HG03378 (cell line): ENCODE measurements around the gene CDC42BPG.

Source experiments
- ATAC-seq: cut with Tn5 transposase; IDR thresholded peaks from one replicate; pipeline ENCODE4 v1.9.1; 2021; ENCODE audit warnings: mild to moderate bottlenecking, moderate library complexity; ENCODE audit not compliant: unreplicated experiment

CDC42BPG gene

DNA sequence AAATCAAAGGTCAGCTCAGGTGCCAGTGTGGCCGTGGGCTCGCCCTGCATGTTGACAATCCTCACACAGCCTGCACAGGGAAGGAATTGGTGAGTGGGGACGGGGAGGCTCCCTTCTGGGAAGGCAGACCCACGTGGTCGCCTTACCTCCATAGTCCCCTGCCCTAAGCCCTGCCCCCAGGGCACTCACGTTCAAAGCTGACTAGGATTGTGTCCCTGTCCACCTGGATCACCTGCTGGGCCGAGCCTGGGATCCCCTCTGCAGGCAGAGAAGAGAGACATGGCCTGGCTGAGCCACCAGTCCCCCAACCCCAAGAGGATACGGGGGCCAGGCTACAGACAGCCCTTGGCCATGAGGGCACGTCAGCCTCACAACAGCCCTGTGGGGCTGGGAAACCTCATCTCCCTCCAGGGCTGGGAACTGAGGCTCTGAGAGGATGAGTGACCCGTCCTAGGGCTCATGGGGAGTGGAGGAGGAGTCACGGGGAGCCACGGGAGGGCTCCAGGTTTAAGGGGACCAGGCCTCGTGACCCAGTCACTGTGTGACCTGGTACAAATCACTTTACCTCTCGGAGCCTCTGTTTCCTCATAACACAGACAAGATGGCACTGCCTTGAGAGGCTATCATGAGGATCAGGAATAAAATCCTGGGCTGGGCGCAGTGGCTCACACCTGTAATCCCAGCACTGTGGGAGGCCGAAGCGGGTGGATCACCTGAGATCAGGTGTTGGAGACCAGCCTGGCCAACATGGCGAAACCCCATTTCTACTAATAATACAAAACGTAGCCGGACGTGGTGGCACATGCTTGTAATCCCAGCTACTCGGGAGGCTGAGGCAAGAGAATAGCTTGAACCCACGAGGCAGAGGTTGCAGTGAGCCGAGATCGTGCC lies 54.0 kb downstream of the CDC42BPG start:
- ATAC-seq = no peak

DNA sequence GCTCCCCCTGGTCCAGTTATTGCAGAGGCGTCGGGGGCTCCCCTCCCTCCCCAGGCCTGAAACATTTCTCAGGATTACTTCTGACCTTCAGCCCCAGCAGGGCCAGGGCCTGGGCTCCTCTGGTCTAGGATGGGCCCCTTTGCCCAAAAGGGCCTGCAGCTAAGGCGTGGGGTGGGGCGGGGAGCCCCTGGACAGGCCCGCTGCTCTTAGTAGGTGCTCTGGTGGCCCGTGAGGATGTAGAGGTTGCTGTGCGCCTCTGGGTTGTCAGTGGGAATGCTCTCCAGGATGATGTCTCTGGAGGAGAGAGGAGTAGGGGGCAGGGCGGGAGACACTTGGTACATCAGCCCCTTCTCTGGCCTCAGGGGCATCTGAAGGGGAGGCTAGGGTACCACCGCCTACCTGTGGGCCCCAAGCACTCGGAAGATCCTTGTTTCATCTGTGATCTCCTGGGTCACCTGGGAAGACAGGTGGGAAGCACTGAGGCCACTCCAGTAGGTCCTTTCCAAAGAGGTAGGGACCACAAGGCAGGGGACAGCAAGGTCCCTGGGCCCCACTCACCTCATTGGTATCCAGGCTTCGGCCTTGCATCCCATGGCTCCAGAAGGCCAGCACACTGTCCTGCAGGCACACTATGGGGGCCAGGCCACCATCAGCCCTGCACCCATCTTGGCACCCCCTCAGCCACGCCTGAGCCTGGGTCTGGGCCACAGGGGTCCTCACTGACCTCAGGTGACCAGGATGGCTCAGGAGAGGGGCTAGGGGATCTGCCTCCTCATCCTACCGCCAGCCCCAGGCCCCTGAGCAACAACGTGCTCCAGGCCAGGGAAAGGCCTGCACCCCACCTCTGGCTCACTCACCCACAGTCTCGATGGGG lies 54.9 kb downstream of the CDC42BPG start:
- ATAC-seq = no peak

DNA sequence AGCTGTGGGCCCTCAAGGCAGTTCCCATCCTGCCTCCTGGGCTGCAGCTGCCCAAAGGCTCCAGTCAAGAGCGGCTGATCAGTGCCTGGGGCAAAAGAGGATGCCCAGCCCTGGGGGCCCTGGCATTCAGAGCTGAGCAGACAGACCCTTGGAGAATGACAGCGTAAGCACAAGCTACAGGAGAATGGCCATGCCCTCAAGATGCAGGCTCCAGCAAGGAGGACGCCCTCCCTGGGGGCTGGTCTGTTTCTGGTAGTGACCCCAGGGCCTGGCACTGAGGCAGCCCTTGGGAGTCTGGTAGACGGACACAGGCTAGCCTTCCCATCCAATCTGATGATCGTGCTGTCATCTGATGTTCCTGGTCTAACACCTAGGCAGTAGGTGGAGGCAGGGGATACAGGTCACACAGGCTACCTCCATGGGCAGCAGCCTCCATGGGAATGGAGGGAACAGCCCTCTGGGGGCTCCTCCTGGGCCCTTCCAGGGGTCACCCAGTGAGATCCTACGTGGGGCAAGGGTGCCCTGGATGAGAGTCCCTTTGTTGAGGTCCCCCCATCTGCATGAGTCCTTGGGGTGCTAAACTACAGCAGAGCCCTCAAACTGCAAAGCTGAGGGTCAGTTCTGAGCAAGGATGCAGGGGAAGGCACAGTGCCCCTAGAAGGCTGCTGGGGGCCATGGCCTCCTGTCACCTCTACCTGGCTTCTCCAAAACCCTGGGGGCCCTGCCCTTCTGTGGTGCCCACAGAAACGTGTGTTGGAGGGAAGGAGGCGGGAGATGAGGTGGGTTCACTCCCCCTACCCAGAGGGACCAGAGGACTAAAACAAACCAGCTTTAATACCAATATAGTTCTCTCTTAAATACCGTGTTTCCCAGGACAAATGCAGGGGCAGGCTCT lies 55.9 kb downstream of the CDC42BPG start:
- no peak for ATAC-seq

DNA sequence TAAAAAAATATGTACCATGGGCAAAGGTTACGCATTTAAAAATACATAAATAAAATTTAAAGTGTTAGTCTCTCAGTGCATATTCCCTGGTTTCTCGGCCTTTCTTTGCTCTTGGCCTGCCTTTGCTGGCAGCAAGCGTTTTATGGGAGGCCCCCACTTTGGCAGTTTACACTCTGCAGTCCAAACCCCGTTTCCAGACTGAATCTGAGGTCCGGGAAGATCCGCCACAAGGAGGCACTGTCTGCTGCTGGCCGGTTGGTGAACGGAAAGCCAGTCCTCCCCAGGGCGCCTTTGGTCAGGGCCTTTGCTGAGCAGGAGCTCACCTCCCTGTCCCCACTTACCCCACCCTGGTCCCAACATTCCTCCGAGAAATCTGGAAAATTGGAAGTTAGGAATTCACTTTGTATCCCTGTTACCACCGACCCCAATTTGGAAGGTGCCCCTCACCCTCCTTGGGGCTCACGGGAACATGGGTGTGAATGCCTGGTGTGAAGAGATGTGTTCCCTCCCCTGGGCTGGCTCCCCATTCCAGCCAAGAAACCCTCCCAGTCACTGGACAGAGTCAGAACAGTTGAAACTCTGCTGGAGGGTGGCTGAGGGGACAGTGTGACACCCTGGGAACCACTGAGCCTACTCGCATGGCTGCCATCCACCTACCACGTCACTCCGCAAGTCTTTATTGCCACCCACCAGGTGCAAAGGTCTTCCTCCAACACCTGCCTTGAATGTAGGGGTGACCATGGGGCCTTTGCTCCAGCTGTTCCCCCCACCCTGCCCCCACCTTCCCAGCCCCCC lies 56.7 kb downstream of the CDC42BPG start:
- no peak for ATAC-seq

DNA sequence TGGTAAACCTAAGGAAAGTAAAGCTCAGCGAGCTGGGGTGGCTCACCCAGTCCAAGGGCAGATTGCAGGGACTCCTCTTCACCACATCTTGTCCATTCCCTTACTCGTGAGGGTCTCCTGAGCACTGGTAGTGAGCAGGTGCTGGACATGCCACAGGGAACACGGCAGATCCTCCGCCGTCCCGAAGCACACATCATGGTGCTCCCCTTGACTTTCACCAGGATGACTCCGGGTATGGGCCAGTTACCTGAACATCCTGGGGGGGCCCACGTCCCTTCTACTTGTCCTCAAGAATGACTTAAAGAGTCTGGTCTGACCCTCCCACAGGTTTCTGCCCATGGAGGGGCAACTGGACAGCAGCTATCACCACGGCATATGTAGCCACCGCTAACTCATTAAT lies 58.1 kb downstream of the CDC42BPG start:
- no peak for ATAC-seq

DNA sequence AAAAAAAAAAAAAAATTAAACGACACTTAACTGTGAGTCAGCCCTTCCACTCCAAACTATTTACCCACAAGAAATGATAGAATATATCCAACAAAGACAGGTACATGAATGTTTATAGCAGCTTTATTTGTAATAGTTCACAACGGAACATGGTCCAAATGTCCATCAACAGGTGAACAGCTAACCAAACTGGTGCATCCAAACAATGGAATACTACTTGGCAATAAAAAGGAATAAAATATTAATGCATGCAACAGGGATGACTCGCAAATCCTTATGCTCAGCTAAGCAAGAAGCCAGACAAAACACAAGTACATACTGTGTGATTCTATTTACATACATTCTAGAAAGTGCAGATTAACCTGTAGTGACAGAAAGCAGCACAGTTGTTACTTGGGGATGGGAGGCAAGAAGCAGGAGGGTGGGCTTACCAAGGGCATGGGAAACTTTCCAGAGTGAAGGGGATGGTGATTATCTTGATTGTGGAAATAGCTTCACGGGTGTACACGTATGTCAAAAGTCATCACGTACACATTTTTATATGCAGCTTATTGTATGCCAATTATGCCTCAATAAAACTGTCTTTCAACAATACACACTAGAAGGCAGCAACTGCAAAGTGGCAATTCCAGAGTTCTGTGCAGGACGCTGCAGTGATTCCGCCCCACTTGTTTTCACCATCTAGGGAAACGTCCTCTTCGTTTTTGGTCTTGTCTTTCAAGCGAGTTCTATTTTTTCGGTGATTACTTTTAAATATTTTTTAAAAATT lies 59.5 kb downstream of the CDC42BPG start:
- ATAC-seq = no peak

DNA sequence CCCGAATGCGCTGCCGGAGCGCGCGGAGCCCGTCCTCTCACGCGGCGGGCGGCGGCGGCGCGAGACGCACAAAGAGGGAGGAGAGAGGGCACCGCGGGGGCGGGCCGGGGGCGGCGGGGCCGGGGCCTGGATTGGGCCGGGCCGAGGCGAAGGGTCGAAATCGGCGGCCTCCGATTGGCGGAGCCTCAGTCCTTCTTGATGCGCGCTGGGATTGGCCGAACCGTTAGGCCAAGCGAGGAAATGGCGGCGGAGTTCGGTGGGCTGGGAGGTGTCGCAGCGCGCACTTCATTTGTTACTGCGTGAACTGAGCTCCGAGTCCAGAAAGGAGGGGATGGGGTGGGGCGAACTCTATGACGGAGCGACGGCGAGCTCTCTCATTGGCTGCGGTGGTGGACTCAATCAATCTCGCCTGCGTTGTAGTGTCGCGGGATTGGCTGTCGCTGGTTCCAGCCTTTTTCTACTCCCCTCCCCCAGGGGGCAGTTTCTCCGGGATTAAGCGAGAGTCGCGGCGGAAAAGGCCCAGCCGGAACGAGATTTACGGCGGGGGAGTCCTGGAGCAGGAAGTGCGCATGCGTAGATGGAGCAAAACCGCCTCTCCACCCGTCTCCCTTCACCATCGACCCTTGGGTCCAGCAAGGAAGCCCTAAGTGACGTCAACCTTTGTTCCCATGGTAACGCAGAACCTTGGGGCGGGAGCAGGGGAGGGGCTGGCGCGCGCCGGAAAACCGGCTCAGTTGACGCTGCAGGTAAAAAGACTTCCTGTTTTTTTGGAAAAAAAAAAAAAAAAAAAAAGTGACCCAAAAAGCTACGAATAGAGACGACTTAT lies 65.8 kb downstream of the CDC42BPG start, which contains the start of gene SF1:
Gene SF1 (minus strand): TSS at position 70 of the 826 bp plus-strand sequence. CDS start 150 bp downstream, outside the sequence.
- peak; percentile 77 for ATAC-seq

DNA sequence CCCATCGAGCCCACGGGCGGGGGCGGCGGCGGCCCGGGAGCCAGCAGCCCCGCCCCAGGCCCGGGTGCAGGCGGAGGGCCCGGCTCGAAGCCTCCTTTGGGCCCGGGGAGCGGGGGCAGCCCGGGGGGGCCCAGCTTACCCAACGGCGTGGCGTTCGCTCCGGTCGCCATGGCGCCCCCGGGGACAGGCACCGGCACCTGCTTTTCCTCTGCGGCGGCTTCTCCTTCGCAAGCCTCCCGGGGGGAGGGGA lies 66.3 kb downstream of the CDC42BPG start:
- no peak for ATAC-seq

DNA sequence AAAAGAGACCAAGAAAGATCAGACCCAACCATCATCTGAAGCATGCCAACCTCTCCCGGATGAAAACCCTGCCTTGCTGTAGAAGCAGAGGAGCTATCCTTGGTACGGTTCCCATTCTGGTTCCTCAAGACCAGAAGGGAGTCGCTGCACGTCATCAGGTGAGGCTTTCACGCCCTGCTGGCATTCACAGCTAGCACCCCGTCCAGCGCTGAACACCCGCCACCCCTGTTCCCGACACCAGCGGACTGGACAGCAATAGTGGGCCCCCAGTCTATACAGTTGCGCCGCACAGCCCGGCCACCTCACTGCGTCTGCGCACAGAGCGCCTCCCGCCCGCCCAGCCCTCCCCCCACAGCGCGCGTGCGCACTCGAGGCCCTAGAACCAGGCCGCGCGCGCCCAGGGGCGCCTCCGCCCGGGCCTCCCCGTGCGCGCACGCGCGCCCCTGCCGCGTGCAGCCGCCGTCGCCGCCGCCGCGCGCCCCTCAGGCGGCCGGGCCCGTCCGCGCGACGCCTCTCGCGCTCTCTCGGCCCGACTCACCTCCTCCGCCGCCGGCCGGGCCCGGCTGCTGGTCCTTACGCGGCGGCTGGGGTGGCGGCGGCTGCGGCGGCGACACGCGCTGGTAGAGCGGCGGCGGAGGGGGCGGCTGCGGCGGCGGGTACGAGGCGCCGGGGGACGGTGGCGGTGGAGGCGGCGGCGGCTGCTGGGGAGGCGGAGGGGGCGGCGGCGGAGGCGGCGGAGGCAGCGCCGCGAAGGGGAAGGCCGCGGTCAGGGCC lies 66.8 kb downstream of the CDC42BPG start:
- ATAC-seq = no peak

DNA sequence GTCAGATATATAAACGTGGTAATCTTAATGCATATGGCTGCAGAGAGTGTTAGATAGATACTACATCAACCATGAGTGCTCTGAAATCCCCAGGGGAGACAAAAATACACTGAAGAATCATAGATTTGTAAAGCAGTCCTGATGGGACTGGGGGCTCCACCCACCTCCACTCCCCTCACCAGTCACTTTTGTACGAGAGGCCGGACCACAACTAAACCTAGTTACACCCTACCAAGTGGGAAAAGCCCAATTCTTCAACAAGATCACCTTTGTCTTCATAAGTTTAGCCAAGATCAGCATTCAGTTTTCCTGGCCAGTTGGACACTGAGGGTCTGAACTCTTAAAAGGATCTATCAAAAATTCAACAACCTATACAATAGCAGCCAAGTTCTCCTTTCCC lies 67.6 kb downstream of the CDC42BPG start:
- no peak for ATAC-seq

DNA sequence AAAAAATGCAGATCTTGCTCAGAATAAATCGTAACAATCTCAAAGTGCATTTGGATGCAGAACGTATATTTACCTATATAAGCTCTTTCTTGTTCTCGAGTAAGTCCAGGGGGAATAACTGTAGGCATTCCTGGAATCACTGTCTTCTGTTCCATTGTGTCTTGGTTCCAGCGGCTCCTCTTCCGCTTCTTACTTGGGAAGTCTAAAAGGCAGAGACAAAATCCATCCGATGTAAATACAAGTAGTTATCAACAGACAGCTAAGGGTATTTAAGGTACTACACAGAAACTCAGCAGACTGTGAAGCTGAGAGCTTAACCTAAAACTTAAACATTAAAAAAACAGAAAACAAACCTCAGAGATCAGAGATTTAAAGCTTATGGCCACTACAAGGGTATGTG lies 68.0 kb downstream of the CDC42BPG start:
- ATAC-seq = no peak

DNA sequence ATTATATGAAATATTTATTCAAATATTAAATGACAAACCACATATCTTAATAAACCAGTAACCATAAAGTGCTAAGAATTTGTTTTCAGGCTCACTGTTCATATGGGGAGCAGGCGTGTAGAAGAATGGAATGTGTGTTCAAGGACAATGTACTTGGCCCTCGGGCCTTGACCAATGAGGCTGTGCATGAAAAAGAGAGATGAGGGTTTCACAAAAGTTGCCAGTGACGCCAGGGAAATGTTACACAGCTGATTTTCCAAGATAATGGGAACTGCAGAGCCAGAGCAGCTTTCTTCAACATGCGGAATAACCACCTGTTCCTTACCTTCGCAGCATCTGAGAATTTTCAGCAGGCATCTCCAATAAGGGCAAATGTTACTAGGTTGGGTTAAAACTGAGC lies 70.3 kb downstream of the CDC42BPG start:
- ATAC-seq = no peak
